Inflammatory macrophage treated with lipopolysaccharide for 4 hours (primary cell): Measurements from ENCODE around the gene RAX2.

ENCODE experiments used
- DNase-seq: peaks from one replicate; pipeline ENCODE4 v3.0.0-alpha.2; 2020

The RAX2 gene

DNA sequence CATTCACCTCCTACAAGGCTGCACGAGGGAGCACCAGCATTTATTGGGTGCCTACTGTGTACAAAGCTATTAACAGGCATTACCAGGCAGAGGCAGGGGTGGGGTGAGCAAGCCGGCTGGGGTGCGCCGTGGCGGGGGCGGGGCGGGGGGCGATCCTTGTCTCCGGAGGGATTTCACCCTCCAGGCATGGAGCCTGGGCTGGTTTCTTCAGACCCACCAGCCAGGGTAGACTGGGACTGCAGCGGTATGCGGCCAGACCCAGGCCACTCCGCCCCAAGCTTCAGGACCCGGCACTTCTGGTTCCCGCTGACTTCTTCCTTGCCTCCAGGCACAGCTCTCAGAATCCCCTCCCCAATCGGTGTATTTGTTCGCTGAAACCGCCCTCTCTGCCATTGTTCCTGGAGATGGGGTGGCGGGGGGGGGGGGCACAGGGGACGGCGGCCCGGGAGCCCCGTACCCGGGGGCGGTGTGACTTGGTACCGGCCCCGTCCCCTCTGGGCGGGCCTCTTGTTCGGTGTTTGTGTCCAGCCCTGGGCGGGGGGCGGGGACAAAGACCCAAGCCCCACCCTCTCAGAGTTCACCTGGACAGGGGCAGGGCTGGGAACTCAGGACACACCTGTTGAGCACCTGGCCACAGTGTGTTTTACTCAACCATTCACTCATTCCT, 49.5 kb downstream of the RAX2 start:
- DNase-seq = no peak

DNA sequence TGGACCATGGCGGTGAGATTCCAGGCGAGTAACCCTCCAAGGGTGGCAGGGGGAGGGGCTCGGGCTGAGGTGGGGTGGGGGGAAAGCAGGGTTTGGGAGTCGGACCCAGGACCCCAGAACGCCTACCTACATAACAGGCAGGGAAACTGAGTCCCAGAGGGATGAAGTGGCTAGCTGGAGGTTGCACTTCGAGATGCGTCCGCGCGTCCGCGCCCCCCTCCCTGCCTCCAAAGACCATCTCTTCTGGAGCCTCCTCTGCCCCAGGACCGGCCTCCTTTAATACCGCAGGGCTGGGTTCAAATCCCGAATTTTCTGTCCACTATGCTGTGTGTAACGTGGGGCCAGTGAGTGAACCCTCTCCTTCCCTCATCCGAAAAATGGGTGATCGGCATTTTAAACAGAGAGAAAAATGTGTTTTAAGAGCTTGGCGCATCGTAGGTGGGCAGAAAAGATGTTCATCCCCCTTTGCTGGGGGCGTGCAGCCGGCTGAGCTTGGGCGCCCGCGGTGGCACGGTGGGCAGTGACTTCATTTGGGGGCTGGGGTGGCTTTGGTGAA, 50.1 kb downstream of the RAX2 start:
- DNase-seq = no peak

DNA sequence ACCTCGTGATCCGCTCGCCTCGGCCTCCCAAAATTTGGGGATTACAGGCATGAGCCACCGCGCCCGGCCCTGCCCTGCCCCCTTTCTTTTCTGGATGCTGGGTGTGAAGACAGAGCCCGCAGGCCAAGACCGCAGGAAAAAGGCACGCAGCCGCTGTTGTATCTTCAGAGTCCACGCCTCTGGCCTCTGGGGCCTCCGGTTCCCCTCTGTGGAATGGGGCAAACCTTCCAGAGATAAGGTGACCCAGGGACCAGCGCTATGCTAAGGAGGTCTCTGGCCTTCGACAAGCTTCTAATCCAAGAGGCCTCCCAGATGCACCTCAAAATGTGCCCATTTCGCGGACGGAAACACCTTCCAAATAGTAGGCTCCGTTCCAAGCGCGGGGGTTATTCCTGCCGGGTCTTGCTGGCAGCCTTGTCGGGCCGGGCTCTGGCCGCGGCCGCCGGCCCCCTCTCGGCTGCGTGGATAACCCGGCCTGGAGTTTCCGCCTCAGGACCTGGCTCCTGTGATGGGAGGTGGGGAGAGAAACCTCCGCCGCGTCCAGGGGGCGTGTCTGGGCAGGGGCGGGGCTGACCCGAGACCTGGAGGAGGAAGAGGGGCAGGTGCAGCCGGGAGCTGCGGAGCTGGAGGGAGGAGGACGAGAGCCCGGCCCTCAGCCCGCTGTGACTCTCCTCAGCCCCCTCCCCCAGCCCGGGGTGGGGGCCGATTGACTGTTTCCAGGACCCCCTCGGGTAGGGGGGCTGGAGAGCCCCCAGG, 50.7 kb downstream of the RAX2 start:
- DNase-seq = peak; percentile 75

DNA sequence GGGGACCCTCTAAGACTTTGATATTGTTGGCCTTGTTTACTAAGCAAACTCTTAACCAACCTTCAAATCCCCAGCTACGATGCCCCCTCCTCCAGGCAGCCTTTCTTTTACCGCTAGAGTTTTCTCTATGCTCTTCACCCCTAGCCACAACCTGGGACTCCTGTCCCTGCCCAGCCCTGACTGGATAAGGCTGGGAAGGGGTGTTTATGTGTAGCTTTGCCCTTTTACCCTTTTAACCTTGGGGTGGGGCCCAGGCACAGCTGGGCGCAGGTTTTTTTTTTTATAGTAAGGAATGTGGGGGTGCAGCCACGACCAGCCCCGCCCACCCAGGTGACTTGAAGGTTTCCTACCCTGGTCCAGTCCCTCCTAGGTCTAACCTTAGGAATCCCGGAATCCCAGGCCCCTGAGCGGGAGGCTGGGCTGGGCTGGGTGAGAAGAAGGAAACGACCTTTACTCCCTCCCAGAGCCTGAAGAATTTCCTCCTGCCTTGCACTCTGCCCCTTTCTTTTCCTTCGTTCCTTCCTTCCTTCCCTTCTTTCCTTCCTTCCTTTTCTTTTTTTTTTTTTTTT, 51.6 kb downstream of the RAX2 start:
- DNase-seq = no peak

DNA sequence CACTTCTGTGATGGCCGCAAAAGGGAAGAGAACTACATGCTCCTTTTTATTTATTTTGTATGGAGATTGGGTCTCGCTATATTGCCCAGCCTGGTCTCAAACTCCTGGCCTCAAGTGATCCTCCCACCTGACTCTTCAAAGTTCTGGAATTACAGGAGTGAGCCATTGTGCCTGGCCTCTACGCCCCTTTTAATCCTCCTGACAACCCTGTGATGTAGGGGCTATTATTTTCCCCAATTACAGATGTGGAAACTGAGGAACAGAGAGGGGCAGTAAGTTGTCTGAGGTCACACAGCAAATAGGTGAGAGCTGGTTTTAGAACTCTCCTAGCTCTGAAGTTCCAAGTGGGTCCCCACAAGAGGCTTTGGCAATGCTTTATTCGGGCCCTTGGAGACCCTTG, 52.2 kb downstream of the RAX2 start:
- no peak for DNase-seq
